Natural killer cell (primary cell): Measurements from ENCODE around the gene DDX56. TPM values are rescaled to one million over a fixed set of nuclear protein-coding genes. Genes with fewer than 3 reads are reported as not detected.

Experiments used
- ATAC-seq, 3 donors: fragments of 150-1000 bp in 2 of 3; fragments of 200-7000 bp in 1 of 3; cut with Tn5 transposase; 1 replicate in 1 of 3; 2 replicates in 2 of 3; pipeline ENCODE4 v1.10.0; 2021; ENCODE audit warnings: mild to moderate bottlenecking in 2 of 3, moderate library complexity in 2 of 3
- DNase-seq, 2 donors: peaks; one replicate each; pipeline versions ENCODE4 v3.0.0 to v3.0.0-alpha.2; 2013 to 2021; ENCODE audit warnings: mixed read lengths in 1 of 2
- H3K27ac ChIP-seq: one replicate; pipeline ENCODE4 v1.5.1; 2013; ENCODE audit warnings: mild to moderate bottlenecking, low read length
- H3K27me3 ChIP-seq: one replicate; pipeline ENCODE4 v1.6.1; 2013; ENCODE audit warnings: low read length; ENCODE audit not compliant: control insufficient read depth, insufficient read depth
- H3K36me3 ChIP-seq: one replicate; pipeline ENCODE4 v1.6.1; 2013; ENCODE audit warnings: low read length; ENCODE audit not compliant: control insufficient read depth, insufficient read depth
- H3K4me1 ChIP-seq: one replicate; pipeline ENCODE4 v1.6.1; 2013; ENCODE audit warnings: low read length; ENCODE audit not compliant: control insufficient read depth, insufficient read depth
- H3K4me3 ChIP-seq: one replicate; pipeline ENCODE4 v1.5.1; 2013; ENCODE audit warnings: low read length
- H3K9me3 ChIP-seq: one replicate; pipeline ENCODE4 v1.6.1; 2013; ENCODE audit warnings: low read length; ENCODE audit not compliant: control insufficient read depth, insufficient read depth
- H3K27ac Mint-ChIP-seq, 2 donors: one replicate each; pipeline ENCODE4 v1.8.0; 2022; ENCODE audit warnings: mild to moderate bottlenecking in 2 of 2, mixed read lengths in 2 of 2, moderate library complexity in 1 of 2
- H3K27me3 Mint-ChIP-seq, 2 donors: one replicate each; pipeline ENCODE4 v1.8.0; 2022; ENCODE audit warnings: low read depth in 2 of 2, mixed read lengths in 2 of 2
- H3K36me3 Mint-ChIP-seq: one replicate; pipeline ENCODE4 v1.8.0; 2022; ENCODE audit warnings: mixed read lengths
- H3K4me1 Mint-ChIP-seq, 2 donors: one replicate each; pipeline ENCODE4 v1.8.0; 2022; ENCODE audit warnings: mixed read lengths in 2 of 2
- H3K4me3 Mint-ChIP-seq: one replicate; pipeline ENCODE4 v1.8.0; 2022; ENCODE audit warnings: mild to moderate bottlenecking, moderate library complexity, mixed read lengths
- H3K9me3 Mint-ChIP-seq, 2 donors: one replicate each; pipeline ENCODE4 v1.8.0; 2022; ENCODE audit warnings: mixed read lengths in 2 of 2
- WGBS: methylation state at CpG from one replicate; pipeline ENCODE4 v1.1.7; 2013; ENCODE audit warnings: missing lambda C conversion rate; ENCODE audit not compliant: insufficient coverage; 5-methylcytosine and 5-hydroxymethylcytosine counted together
- intact Hi-C: fragments of 100-400 bp; cut with micrococcal nuclease; formaldehyde crosslinking; loops from one replicate; pipeline ENCODE4 v1.14.2; 2022
- total RNA-seq, 4 donors: library from RNA; stranded (reverse); fragments of 120-200 nt in 1 of 4; gene quantifications; one replicate each; pipeline versions ENCODE4 v1.2.3 to v1.2.4, GENCODE V29; 2013 to 2022
- TF ChIP-seq, protein P1 (sequence below): fragments of 200-600 bp; IDR thresholded peaks from one replicate; pipeline ENCODE4 v1.8.0; 2022; ENCODE audit warnings: antibody characterized with exemption

DDX56 gene
- total RNA-seq, 3 donors from 2014 or later (not counting 1 experiment from before 2014, with no cell fraction given) = 67.8 to 85.5 (median 84.5) TPM

DNA sequence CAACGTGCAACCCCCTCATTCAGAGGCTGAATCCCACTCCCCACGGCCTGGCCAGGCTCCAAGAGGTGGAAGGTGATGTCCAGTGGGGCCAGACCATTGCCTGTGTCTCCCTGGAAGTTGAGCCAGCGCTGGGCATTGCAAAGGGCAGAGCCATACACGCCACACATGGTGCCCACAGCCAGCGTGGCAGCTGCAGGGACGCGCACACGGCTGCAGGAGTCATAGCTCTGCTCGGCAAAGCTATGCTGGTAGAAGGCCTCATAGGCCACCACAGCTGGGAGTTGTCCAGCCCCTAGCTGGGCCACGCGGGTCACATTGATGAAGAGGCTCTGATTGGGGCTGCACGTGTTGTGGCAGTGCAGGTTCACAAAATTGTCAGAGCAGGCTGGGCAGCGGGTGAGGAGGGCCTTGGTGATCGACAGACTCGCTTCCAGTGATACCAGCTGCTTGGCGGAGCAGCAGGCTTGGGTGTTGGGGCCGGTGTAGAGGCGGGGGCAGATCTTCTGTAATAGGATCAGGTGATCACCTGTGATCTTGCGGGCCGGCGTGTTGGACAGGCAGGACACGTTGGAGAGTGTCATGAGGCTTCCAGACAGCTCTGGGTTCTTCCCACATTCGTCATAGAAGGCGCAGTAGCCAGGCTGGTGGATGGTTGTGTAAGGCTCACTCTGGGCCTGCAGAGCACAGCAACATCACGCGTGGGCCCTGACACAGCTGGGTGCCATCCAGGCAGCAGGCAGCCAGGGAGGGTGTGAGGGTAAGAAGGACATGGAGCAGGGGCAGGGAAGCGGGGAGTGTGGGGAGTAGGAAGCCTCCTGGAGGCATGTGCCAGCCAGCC lies 33.8 kb downstream of the DDX56 start:
- Mint-ChIP-seq H3K27ac (no peak overlapping the region), H3K9me3 (no peaks in the 10 kb centered on the region), H3K36me3 (no peaks in the 10 kb centered on the region), H3K27me3 (no peaks in the 10 kb centered on the region), H3K4me3 (no peak overlapping the region), H3K4me1 (no peaks in the 10 kb centered on the region)
- WGBS = 93% methylated on average over 27 of the region's 27 CpGs
- intact Hi-C loops = no loop called here
- no peaks in the 10 kb centered on the region for H3K9me3 ChIP-seq
- no peaks in the 10 kb centered on the region for H3K36me3 ChIP-seq
- no peaks in the 10 kb centered on the region for H3K4me1 ChIP-seq
- DNase-seq (no peak), ATAC-seq (no peak)
- TF ChIP-seq, protein P1, sequence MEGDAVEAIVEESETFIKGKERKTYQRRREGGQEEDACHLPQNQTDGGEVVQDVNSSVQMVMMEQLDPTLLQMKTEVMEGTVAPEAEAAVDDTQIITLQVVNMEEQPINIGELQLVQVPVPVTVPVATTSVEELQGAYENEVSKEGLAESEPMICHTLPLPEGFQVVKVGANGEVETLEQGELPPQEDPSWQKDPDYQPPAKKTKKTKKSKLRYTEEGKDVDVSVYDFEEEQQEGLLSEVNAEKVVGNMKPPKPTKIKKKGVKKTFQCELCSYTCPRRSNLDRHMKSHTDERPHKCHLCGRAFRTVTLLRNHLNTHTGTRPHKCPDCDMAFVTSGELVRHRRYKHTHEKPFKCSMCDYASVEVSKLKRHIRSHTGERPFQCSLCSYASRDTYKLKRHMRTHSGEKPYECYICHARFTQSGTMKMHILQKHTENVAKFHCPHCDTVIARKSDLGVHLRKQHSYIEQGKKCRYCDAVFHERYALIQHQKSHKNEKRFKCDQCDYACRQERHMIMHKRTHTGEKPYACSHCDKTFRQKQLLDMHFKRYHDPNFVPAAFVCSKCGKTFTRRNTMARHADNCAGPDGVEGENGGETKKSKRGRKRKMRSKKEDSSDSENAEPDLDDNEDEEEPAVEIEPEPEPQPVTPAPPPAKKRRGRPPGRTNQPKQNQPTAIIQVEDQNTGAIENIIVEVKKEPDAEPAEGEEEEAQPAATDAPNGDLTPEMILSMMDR = no peak
- no peak overlapping the region for H3K27ac ChIP-seq
- no peak overlapping the region for H3K4me3 ChIP-seq
- no peaks in the 10 kb centered on the region for H3K27me3 ChIP-seq

DNA sequence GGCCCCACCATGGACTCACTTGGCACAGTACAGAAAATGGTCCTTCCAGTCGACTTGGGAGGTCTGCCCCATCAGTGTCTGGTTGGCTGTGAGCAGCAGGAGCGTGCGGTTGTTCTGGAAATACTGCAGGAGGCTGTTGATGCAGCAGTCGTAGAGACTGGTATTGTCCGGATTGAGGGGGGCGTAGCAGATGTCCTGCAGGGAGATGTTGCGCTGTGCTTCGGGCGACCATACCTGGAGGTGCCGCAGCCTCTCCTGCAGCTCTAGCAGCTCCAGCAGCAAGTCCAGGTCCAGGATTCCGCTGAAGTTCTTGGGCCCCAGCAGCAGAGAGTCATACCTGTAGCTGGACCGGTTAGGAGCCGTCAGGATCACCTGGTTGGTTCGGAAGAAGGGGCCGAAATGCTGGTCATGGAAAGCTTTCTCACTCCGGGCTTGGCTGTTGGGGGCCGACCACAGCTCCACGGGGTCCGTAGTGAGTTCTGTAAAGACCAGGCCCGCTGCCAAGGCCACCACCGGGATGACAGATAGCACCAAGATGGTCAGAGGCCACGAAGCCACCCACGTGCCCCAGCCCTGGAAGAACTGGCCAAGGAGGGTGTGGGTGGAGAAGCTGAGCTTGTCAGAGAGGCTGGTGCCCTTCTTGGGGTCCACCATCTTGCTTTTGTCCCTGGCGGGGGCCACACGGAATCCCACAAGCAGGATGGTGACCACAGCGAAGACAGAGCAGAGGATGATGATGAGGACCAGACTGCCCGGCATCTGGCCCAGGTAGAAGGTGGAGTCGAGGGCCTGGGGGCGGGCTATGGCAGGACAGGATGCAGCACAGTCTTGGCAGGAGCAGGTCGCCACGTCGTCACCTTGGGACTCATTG lies 34.7 kb downstream of the DDX56 start:
- intact Hi-C loops = no loop called here
- DNase-seq (no peak), ATAC-seq (no peak)
- H3K9me3 Mint-ChIP-seq = no peaks in the 10 kb centered on the region
- no peak overlapping the region for H3K4me3 Mint-ChIP-seq
- H3K27me3 Mint-ChIP-seq = no peaks in the 10 kb centered on the region
- TF ChIP-seq, protein P1 = no peak
- no peaks in the 10 kb centered on the region for H3K36me3 Mint-ChIP-seq
- Histone ChIP-seq H3K4me3 (no peak overlapping the region), H3K27ac (no peak overlapping the region), H3K27me3 (no peaks in the 10 kb centered on the region), H3K4me1 (no peaks in the 10 kb centered on the region), H3K36me3 (no peaks in the 10 kb centered on the region), H3K9me3 (no peaks in the 10 kb centered on the region)
- H3K27ac Mint-ChIP-seq = no peak overlapping the region
- no peaks in the 10 kb centered on the region for H3K4me1 Mint-ChIP-seq
- WGBS = 89% methylated on average over 32 of the region's 32 CpGs

DNA sequence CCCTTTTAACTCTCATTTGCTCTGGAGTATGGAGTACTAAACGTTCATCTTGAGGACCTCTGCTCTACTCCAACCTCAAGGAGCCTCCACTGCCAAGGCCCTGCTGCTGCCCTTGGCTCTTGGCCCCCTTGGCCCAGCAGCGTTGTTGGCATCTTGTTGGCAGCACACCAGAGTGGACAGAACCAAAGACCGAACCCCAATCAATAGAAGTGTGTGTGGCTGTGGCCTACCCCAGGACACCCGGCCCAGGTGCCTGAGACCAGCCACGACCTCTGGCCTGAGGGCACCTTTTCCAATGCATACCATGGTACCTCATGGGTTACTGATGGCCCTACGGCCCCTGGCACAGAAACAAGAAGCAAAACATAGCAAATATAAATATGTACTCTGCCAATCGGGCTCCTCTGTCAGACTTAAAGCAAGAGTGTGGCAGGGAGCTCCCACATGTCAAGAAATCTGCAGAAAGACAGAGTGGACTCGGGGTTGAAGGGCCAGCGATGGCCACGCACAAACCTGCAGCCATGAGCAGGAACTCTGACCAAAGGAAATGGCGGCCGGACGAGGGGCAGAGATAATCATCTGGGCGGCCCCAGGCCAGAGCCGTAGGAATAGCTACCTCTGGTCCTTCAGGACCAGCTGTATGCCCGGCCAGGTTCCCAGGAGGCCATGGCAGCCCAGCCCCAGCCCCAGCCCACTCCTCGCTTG lies 35.5 kb downstream of the DDX56 start:
- Histone ChIP-seq H3K9me3 (no peaks in the 10 kb centered on the region), H3K4me1 (no peaks in the 10 kb centered on the region), H3K27ac (no peak overlapping the region), H3K27me3 (no peaks in the 10 kb centered on the region), H3K4me3 (no peak overlapping the region), H3K36me3 (no peaks in the 10 kb centered on the region)
- DNase-seq = no peak
- Mint-ChIP-seq H3K4me3 (no peak overlapping the region), H3K36me3 (no peaks in the 10 kb centered on the region), H3K27me3 (no peaks in the 10 kb centered on the region), H3K27ac (no peak overlapping the region), H3K9me3 (no peaks in the 10 kb centered on the region), H3K4me1 (no peaks in the 10 kb centered on the region)
- TF ChIP-seq, protein P1 = no peak
- ATAC-seq = no peak
- WGBS = 87% methylated on average over 17 of the region's 17 CpGs
- intact Hi-C loops = no loop called here
